Measurements from ENCODE around the gene GPRC5C.

Gene GPRC5C

GRCh38 chr17:74433421-74434121 lies 1.7 kb downstream of the GPRC5C start:
- no peak for DNase-seq (ENCODE audit: low read depth)

- no peak for DNase-seq (ENCODE audit: low read depth)
Observed at GRCh38 chr17:74435775-74436359, 4.0 kb downstream of the GPRC5C start.

- no peak for DNase-seq (ENCODE audit: low read depth)
Observed at GRCh38 chr17:74437702-74438101, 5.8 kb downstream of the GPRC5C start.

- DNase-seq (ENCODE audit: low read depth): no peak
Observed at GRCh38 chr17:74439691-74440567, 8.0 kb downstream of the GPRC5C start.

GRCh38 chr17:74441537-74441936 lies 9.6 kb downstream of the GPRC5C start:
- DNase-seq (ENCODE audit: low read depth): no peak

- no peak for DNase-seq (ENCODE audit: low read depth)
Observed at GRCh38 chr17:74442291-74442669, 10.4 kb downstream of the GPRC5C start.

GRCh38 chr17:74442670-74443515 lies 11.0 kb downstream of the GPRC5C start:
- no peak for DNase-seq (ENCODE audit: low read depth)

- no peak for DNase-seq (ENCODE audit: low read depth)
Observed at GRCh38 chr17:74443516-74444296, 11.8 kb downstream of the GPRC5C start.

- no peak for DNase-seq (ENCODE audit: low read depth)
Observed at GRCh38 chr17:74444406-74444805, 12.5 kb downstream of the GPRC5C start.

- DNase-seq (ENCODE audit: low read depth): no peak
Observed at GRCh38 chr17:74445158-74445557, 13.3 kb downstream of the GPRC5C start.

GRCh38 chr17:74446551-74447500 lies 14.9 kb downstream of the GPRC5C start:
- DNase-seq (ENCODE audit: low read depth): no peak

GRCh38 chr17:74447628-74448159 lies 15.8 kb downstream of the GPRC5C start:
- DNase-seq (ENCODE audit: low read depth): no peak

GRCh38 chr17:74448756-74449155 lies 16.9 kb downstream of the GPRC5C start:
- DNase-seq (ENCODE audit: low read depth): no peak

GRCh38 chr17:74449306-74449705 lies 17.4 kb downstream of the GPRC5C start:
- DNase-seq (ENCODE audit: low read depth): no peak

GRCh38 chr17:74449773-74450172 lies 17.9 kb downstream of the GPRC5C start:
- DNase-seq (ENCODE audit: low read depth): no peak

- DNase-seq (ENCODE audit: low read depth): no peak
Observed at GRCh38 chr17:74450231-74450630, 18.3 kb downstream of the GPRC5C start.

- no peak for DNase-seq (ENCODE audit: low read depth)
Observed at GRCh38 chr17:74450925-74451403, 19.1 kb downstream of the GPRC5C start.

GRCh38 chr17:74451557-74451956 lies 19.7 kb downstream of the GPRC5C start:
- no peak for DNase-seq (ENCODE audit: low read depth)

GRCh38 chr17:74452033-74452840 lies 20.3 kb downstream of the GPRC5C start:
- DNase-seq (ENCODE audit: low read depth): no peak
